Right lobe of liver (tissue), 4 donors: ENCODE measurements around the gene TPSD1.

Experiments used
- POLR2A ChIP-seq: fragments of 450-650 bp; IDR thresholded peaks from one replicate; pipeline ENCODE4 v1.6.1; 2017; ENCODE audit warnings: antibody characterized with exemption, mild to moderate bottlenecking
- TF ChIP-seq, protein P1 (sequence below), 4 donors: fragments of 200-600 bp in 3 of 4; fragments of 450-650 bp in 1 of 4; IDR thresholded peaks; one replicate each; pipeline versions ENCODE4 v1.5.1 to v1.8.0; 2016 to 2022; ENCODE audit warnings: antibody characterized with exemption in 4 of 4, mild to moderate bottlenecking in 2 of 4
- donor health status: DM: no; HTN: no; CAD: no.
- donor health status: DM: no; HTN: no; CAD: no.
- donor health status: DM: no; HTN: yes; CAD: no.

DNA sequence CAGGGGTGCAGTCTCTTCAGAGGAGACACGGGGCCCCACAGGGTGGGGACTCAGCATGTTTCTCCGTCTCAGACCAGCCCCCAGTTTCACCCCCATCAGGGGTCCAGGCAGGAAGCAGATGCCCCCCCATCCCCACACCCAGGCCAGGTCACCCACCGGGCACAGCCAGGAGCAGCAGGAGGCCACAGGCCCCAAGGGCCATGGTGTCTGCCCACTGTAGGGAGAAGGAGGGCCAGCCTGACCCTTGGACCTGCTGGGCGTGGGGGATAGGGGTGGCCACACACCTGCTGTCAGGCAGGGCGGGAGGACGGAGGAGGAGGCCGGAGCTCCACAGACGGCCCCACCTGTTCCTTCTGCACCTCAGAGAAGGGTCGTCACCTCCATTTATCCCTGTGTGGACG, 30.8 kb upstream of the TPSD1 start, which contains the start of gene TPSG1:
- TF ChIP-seq POLR2A = no peak
- TF ChIP-seq, protein P1, sequence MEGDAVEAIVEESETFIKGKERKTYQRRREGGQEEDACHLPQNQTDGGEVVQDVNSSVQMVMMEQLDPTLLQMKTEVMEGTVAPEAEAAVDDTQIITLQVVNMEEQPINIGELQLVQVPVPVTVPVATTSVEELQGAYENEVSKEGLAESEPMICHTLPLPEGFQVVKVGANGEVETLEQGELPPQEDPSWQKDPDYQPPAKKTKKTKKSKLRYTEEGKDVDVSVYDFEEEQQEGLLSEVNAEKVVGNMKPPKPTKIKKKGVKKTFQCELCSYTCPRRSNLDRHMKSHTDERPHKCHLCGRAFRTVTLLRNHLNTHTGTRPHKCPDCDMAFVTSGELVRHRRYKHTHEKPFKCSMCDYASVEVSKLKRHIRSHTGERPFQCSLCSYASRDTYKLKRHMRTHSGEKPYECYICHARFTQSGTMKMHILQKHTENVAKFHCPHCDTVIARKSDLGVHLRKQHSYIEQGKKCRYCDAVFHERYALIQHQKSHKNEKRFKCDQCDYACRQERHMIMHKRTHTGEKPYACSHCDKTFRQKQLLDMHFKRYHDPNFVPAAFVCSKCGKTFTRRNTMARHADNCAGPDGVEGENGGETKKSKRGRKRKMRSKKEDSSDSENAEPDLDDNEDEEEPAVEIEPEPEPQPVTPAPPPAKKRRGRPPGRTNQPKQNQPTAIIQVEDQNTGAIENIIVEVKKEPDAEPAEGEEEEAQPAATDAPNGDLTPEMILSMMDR (IDR thresholded peaks at IDR 0.05) = no peak
